Psoas muscle (tissue), 8 donors: Measurements from ENCODE around the gene TMED10. TPM values are rescaled to one million over a fixed set of nuclear protein-coding genes. Genes with fewer than 3 reads are reported as not detected.

Experiments used
- ATAC-seq, 4 donors: fragments of 200-7000 bp; cut with Tn5 transposase; one replicate each; pipeline ENCODE4 v1.9.1; 2020; ENCODE audit warnings: moderate library complexity in 3 of 4, mild to moderate bottlenecking in 2 of 4
- DNase-seq, 2 donors: peaks; one replicate each; pipeline ENCODE4 v3.0.0-alpha.2; 2020
- H3K27ac ChIP-seq: fragments of 200-600 bp; one replicate; pipeline ENCODE4 v1.8.0; 2022
- H3K27me3 ChIP-seq, 3 donors: fragments of 200-600 bp in 1 of 3; one replicate each; pipeline versions ENCODE4 v1.6.1 to v1.8.0; 2013 to 2022; ENCODE audit warnings: low read length in 2 of 3, mild to moderate bottlenecking in 2 of 3, moderate library complexity in 1 of 3; ENCODE audit not compliant: insufficient read depth in 3 of 3
- H3K36me3 ChIP-seq, 2 donors: fragments of 200-600 bp in 1 of 2; one replicate each; pipeline versions ENCODE4 v1.6.1 to v1.8.0; 2013 to 2022; ENCODE audit warnings: low read depth in 1 of 2, mild to moderate bottlenecking in 1 of 2, moderate library complexity in 1 of 2; ENCODE audit not compliant: insufficient read depth in 1 of 2
- H3K4me1 ChIP-seq: fragments of 200-600 bp; one replicate; pipeline ENCODE4 v1.8.0; 2022
- H3K4me3 ChIP-seq: fragments of 200-600 bp; one replicate; pipeline ENCODE4 v1.8.0; 2022; ENCODE audit warnings: mild to moderate bottlenecking
- H3K9me3 ChIP-seq: fragments of 200-600 bp; one replicate; pipeline ENCODE4 v1.8.0; 2022
- WGBS, 3 donors: extraction: QIAGEN DNeasy Blood & Tissue Kit; methylation state at CpG; one replicate each; pipeline versions ENCODE4 v1.1.6 to v1.1.7; 2013; 5-methylcytosine and 5-hydroxymethylcytosine counted together
- intact Hi-C, 2 donors: fragments of 100-400 bp; cut with DNase I; formaldehyde crosslinking; loops; one replicate each; pipeline versions ENCODE4 v1.11.0 to v1.14.2; 2022
- polyA plus RNA-seq, 3 donors: library from polyadenylated mRNA; stranded (reverse); fragments of 200-250 nt; gene quantifications; one replicate each; pipeline ENCODE4 v1.2.3, GENCODE V29; 2013
- total RNA-seq, 4 donors: library from RNA; stranded (reverse); fragmentation: NEBNext Ultra II Directional in 2 of 4; extraction: Animal tissue kit (Norgen Biotek cat#: 25700) in 2 of 4; gene quantifications; one replicate each; pipeline versions ENCODE4 v1.2.1 to v1.2.4, GENCODE V29; 2021 to 2023
- TF ChIP-seq, protein P1 (sequence below): fragments of 200-600 bp; IDR thresholded peaks from one replicate; pipeline ENCODE4 v1.8.0; 2022; ENCODE audit warnings: antibody characterized with exemption
- donor health status: healthy with polysubstance abuse.
- donor health status: DM: no; HTN: no; CAD: no; lungs with moderate emphysema.
- donor health status: Bipolar disorder and iron deficiency.
- donor health status: healthy.
- donor health status: DM: yes; HTN: yes; CAD: no.
- donor health status: DM: no; HTN: no; CAD: no.
- donor health status: DM: no; HTN: no; CAD: no.
- donor health status: DM: yes; HTN: yes; CAD: no.

TMED10 gene
- total and polyA plus RNA-seq, 7 donors, result 88.2 to 255 (median 146) TPM

DNA sequence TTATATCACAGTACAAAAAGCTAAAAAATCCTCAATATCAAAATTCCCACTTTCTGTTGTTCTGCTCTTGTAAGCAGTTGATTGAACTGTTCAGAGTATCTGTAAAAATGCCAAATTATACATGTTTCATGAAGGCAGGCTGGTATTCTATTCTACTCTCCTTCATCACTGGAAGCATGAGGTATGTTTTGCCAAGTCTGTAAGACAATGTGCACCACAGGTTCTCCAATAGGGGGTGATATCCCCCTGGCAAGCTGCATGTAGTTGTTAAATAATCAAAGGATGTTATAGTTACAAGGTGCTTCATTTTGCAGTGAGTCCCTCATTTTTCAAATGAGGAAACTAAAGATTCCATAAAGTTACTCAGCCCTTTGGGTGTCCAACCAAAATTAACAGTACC, 34.4 kb downstream of the TMED10 start:
- H3K4me1 ChIP-seq, result peaks cover 43% of the 10 kb centered on the region
- peak in 3 of 4 donors; percentile 42 to 60 (median 49) for ATAC-seq
- intact Hi-C loops, result no loop called here

DNA sequence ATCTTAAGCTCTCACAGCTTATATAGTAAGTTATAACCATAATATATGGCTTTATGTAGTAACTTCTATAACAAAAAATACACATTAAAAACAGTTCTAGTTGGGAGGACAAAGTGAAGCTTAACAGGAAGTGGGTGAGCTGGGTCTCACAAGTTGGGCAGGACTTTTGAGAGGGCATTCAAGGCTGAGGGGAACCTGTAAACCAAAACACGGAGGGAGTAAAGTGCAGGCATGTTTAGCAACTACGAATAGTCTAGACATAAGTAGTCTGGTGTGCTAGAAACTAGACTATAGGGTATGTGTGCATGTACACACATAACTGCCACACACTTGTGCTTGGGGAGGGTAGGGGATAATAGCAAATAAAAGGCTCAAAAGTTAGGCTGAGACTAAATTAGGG, 35.4 kb downstream of the TMED10 start:
- Histone ChIP-seq H3K4me1 (peaks cover 43% of the 10 kb centered on the region), H3K27me3 (no peaks in the 10 kb centered on the region), H3K4me3 (no peak overlapping the region), H3K36me3 (peaks cover 0 to 13% of the 10 kb centered on the region in 2 donors), H3K9me3 (no peaks in the 10 kb centered on the region), H3K27ac (no peak overlapping the region)
- intact Hi-C loops, result no loop called here
- TF ChIP-seq, protein P1, sequence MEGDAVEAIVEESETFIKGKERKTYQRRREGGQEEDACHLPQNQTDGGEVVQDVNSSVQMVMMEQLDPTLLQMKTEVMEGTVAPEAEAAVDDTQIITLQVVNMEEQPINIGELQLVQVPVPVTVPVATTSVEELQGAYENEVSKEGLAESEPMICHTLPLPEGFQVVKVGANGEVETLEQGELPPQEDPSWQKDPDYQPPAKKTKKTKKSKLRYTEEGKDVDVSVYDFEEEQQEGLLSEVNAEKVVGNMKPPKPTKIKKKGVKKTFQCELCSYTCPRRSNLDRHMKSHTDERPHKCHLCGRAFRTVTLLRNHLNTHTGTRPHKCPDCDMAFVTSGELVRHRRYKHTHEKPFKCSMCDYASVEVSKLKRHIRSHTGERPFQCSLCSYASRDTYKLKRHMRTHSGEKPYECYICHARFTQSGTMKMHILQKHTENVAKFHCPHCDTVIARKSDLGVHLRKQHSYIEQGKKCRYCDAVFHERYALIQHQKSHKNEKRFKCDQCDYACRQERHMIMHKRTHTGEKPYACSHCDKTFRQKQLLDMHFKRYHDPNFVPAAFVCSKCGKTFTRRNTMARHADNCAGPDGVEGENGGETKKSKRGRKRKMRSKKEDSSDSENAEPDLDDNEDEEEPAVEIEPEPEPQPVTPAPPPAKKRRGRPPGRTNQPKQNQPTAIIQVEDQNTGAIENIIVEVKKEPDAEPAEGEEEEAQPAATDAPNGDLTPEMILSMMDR, result no peak
- DNase-seq (no peak), ATAC-seq (no peak)
- 83 to 93% (median 83%) methylated on average over 2 of the region's 2 CpGs for WGBS, 3 donors

More for the DNA sequence above, 34.4 kb downstream of the TMED10 start:
- H3K4me3 ChIP-seq, result no peak overlapping the region
- no peaks in the 10 kb centered on the region for H3K9me3 ChIP-seq
- DNase-seq, result no peak
- peaks cover 0 to 13% of the 10 kb centered on the region in 2 donors for H3K36me3 ChIP-seq
- TF ChIP-seq, protein P1, result peak; percentile 20
- H3K27ac ChIP-seq, result peak overlapping the region; percentile 20
- no peaks in the 10 kb centered on the region for H3K27me3 ChIP-seq

DNA sequence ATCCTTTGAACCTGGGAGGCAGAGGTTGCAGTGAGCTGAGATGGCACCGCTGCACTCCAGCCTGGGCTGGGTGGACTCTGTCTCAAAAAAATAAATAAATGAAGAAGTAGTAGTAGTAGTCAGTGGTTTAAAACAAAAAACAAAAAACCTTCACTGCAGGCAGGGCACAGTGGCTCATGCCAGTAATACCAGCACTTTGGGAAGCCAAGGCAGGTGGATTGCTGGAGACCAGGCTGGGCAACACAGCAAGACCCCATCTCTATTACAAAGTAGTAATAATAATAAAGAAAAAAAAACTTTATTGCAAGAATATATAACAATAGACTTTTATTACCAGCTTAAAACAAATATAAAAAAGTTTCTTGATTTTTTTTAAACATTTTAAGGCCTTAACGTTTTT, 35.8 kb downstream of the TMED10 start:
- Histone ChIP-seq H3K36me3 (peaks cover under 1 to 15% of the 10 kb centered on the region in 2 donors), H3K27me3 (no peaks in the 10 kb centered on the region), H3K4me3 (no peak overlapping the region), H3K27ac (no peak overlapping the region), H3K4me1 (peaks cover 43% of the 10 kb centered on the region), H3K9me3 (no peaks in the 10 kb centered on the region)
- DNase-seq, result no peak
- TF ChIP-seq, protein P1, result no peak
- no peak for ATAC-seq
- WGBS, 3 donors, result 93 to 94% (median 93%) methylated on average over 2 of the region's 2 CpGs
- intact Hi-C loops, result no loop called here

DNA sequence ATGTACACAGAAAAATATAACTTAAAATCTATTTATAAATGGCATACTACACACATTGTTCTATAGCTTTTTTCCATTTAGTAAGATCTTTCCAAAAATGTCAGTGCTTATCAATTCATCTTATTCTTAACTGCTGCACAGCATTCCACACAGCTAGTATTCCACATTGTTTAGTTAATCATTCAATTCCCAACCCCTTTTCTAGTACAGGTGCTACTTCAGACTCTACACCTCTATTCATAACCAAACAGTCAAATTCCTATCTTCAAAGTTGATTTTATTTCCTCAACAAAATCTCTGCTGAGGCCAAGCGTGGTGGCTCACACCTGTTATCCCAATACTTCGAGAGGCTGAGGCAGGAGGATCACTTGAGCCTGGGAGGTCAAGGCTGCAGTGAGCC, 37.2 kb downstream of the TMED10 start:
- Histone ChIP-seq H3K27me3 (no peaks in the 10 kb centered on the region), H3K4me3 (no peak overlapping the region), H3K27ac (peak overlapping the region; percentile 46), H3K36me3 (peaks cover 3 to 20% of the 10 kb centered on the region in 2 donors), H3K4me1 (peaks cover 39% of the 10 kb centered on the region), H3K9me3 (no peaks in the 10 kb centered on the region)
- intact Hi-C loops, result no loop called here
- DNase-seq, result no peak
- TF ChIP-seq, protein P1, result no peak
- 69 to 77% (median 73%) methylated on average over 2 of the region's 2 CpGs for WGBS, 3 donors
- no peak for ATAC-seq

DNA sequence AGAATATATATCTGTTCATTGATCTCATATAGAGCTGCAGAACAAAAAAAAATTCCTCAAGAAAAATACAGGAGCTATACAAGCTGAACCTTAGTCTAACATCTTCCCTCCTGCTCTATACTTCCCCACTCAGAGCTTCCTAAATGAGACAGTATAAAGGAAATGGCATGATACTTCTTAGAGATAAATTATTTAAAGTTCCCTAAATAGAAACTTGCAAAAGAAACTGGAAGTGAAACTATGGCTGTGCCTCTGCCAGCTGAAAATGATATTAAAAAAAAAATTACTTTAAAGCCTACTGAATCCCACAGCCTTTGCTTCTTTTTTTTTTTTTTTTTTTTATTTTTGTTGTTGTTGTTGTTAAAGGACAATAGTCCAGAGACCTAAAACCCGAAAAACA, 37.9 kb downstream of the TMED10 start:
- Histone ChIP-seq H3K9me3 (no peaks in the 10 kb centered on the region), H3K27ac (peak overlapping the region; percentile 46), H3K27me3 (no peaks in the 10 kb centered on the region)

More for the DNA sequence above, 37.9 kb downstream of the TMED10 start:
- peaks cover 3 to 26% of the 10 kb centered on the region in 2 donors for H3K36me3 ChIP-seq
- TF ChIP-seq, protein P1, result no peak
- H3K4me3 ChIP-seq, result no peak overlapping the region
- intact Hi-C loops, result no loop called here
- peaks cover 33% of the 10 kb centered on the region for H3K4me1 ChIP-seq
- WGBS, 3 donors, result 57 to 68% (median 67%) methylated on average over 1 of the region's 1 CpG
- DNase-seq (no peak), ATAC-seq (peak in 1 of 4 donors; percentile 45)
